Osteocyte (in vitro differentiated cells): Measurements from ENCODE around the gene RARB. TPM values are rescaled to one million over a fixed set of nuclear protein-coding genes. Genes with fewer than 3 reads are reported as not detected.

Experiments used
- DNase-seq: peaks from one replicate; pipeline ENCODE4 v3.0.0; 2021; ENCODE audit warnings: mixed read lengths; ENCODE audit not compliant: unreplicated experiment; ENCODE audit errors: extremely low spot score
- H3K27ac Mint-ChIP-seq: one replicate; pipeline ENCODE4 v1.8.0; 2021; ENCODE audit warnings: mild to moderate bottlenecking, mixed read lengths; ENCODE audit not compliant: unreplicated experiment
- H3K27me3 Mint-ChIP-seq: one replicate; pipeline ENCODE4 v1.8.0; 2021; ENCODE audit warnings: mixed read lengths; ENCODE audit not compliant: unreplicated experiment
- H3K36me3 Mint-ChIP-seq: one replicate; pipeline ENCODE4 v1.8.0; 2021; ENCODE audit warnings: mixed read lengths; ENCODE audit not compliant: unreplicated experiment
- H3K4me1 Mint-ChIP-seq: one replicate; pipeline ENCODE4 v1.8.0; 2021; ENCODE audit warnings: mixed read lengths; ENCODE audit not compliant: unreplicated experiment
- H3K4me3 Mint-ChIP-seq: one replicate; pipeline ENCODE4 v1.8.0; 2021; ENCODE audit warnings: mild to moderate bottlenecking, moderate library complexity, mixed read lengths; ENCODE audit not compliant: unreplicated experiment
- H3K9me3 Mint-ChIP-seq: one replicate; pipeline ENCODE4 v1.8.0; 2021; ENCODE audit warnings: mixed read lengths; ENCODE audit not compliant: unreplicated experiment
- CTCF ChIP-seq: fragments of 200-600 bp; sonication (generic); IDR thresholded peaks from 2 replicates; pipeline ENCODE4 v1.5.0; 2021; ENCODE audit warnings: antibody characterized with exemption, mild to moderate bottlenecking, moderate library complexity
- total RNA-seq: library from RNA; stranded (reverse); gene quantifications from 2 replicates; pipeline ENCODE4 v1.2.1, GENCODE V29; 2021

RARB gene
- total RNA-seq, 1 donor from 2014 or later, result 4.8 TPM

DNA sequence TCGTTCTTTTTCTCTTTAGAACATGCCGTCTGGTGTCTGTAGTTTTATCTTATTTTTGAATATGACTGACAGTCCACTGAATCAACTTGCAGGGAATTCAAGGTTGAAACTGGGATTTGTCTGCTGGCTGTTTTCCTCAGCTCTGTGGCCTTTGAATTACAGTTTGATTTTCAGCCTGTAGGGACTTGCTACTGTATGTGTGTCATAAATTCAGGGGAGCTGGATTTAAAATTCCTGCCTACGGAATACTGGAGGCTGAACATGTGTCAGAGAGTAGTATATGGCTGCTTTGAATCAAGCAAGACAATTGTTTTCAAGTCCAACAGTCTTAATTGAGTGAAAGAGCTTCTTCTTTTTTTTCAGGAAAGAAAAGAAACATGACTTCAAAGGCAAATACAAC lies 33.9 kb downstream of the RARB start:
- Mint-ChIP-seq H3K36me3 (peaks cover 4% of the 10 kb centered on the region), H3K4me1 (peaks cover 48% of the 10 kb centered on the region), H3K27ac (no peak overlapping the region), H3K27me3 (no peaks in the 10 kb centered on the region), H3K9me3 (no peaks in the 10 kb centered on the region), H3K4me3 (no peak overlapping the region)
- TF ChIP-seq CTCF, result no peak
- no peak for DNase-seq

DNA sequence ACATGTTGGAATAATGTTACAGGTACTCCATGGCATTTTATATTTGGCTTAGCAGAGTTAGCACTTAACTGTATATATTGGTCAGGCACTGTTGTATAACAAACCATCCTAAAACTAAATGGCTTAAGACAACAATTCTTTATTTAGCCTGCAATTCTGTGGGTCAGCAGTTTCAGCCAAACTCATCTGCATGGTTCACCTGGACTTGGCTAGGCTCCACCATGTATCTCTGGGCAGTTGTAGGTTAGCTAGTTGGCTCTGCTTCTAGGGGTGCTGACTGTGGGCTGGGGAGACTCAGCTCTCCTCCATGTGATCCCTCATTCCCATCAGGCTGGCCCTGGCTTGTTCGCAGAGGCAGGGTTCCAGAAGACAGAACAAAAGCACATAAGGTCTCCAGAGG lies 34.4 kb downstream of the RARB start:
- DNase-seq, result no peak
- Mint-ChIP-seq H3K9me3 (no peaks in the 10 kb centered on the region), H3K27me3 (no peaks in the 10 kb centered on the region), H3K36me3 (peaks cover 4% of the 10 kb centered on the region), H3K4me1 (peaks cover 43% of the 10 kb centered on the region), H3K27ac (no peak overlapping the region), H3K4me3 (no peak overlapping the region)
- no peak for TF ChIP-seq CTCF

GRCh38 chr3:25463836-25464418 lies 35.9 kb downstream of the RARB start:
- H3K9me3 Mint-ChIP-seq, result no peaks in the 10 kb centered on the region
- H3K4me1 Mint-ChIP-seq, result peaks cover 37% of the 10 kb centered on the region
- no peak overlapping the region for H3K4me3 Mint-ChIP-seq
- peaks cover 4% of the 10 kb centered on the region for H3K36me3 Mint-ChIP-seq
- H3K27ac Mint-ChIP-seq, result peak overlapping the region; percentile 38
- no peaks in the 10 kb centered on the region for H3K27me3 Mint-ChIP-seq
- no peak for TF ChIP-seq CTCF
- no peak for DNase-seq

- TF ChIP-seq CTCF, result no peak
- H3K4me1 Mint-ChIP-seq, result peaks cover 48% of the 10 kb centered on the region
- H3K27ac Mint-ChIP-seq, result peak overlapping the region; percentile 74
- DNase-seq, result no peak
- no peaks in the 10 kb centered on the region for H3K9me3 Mint-ChIP-seq
- H3K36me3 Mint-ChIP-seq, result peaks cover 4% of the 10 kb centered on the region
- no peaks in the 10 kb centered on the region for H3K27me3 Mint-ChIP-seq
- H3K4me3 Mint-ChIP-seq, result no peak overlapping the region
Measured at GRCh38 chr3:25465266-25465860, 37.3 kb downstream of the RARB start.

GRCh38 chr3:25468866-25469319 lies 40.8 kb downstream of the RARB start:
- peak; percentile 49 for TF ChIP-seq CTCF
- no peaks in the 10 kb centered on the region for H3K9me3 Mint-ChIP-seq
- H3K36me3 Mint-ChIP-seq, result no peaks in the 10 kb centered on the region
- H3K27me3 Mint-ChIP-seq, result no peaks in the 10 kb centered on the region
- peaks cover 74% of the 10 kb centered on the region for H3K4me1 Mint-ChIP-seq
- DNase-seq, result peak; percentile 90
- no peak overlapping the region for H3K4me3 Mint-ChIP-seq
- H3K27ac Mint-ChIP-seq, result peak overlapping the region; percentile 96
